Skeletal muscle satellite cell (primary cell): ENCODE data around the gene SAT1.

ENCODE experiments used
- H3K27me3 ChIP-seq: 2 replicates; pipeline ENCODE4 v1.7.0; 2013; ENCODE audit warnings: low read length; ENCODE audit not compliant: control insufficient read depth, insufficient read depth
- H3K36me3 ChIP-seq: 2 replicates; pipeline ENCODE4 v1.7.0; 2013; ENCODE audit warnings: mild to moderate bottlenecking, control low read depth, low read length; ENCODE audit not compliant: insufficient read depth
- H3K4me1 ChIP-seq: 2 replicates; pipeline ENCODE4 v1.7.0; 2013; ENCODE audit warnings: low read length; ENCODE audit not compliant: control insufficient read depth, insufficient read depth
- H3K4me2 ChIP-seq: 2 replicates; pipeline ENCODE4 v1.7.0; 2013; ENCODE audit warnings: mild to moderate bottlenecking, low read length
- H3K4me3 ChIP-seq: 2 replicates; pipeline ENCODE4 v1.7.0; 2013; ENCODE audit warnings: low read length
- H3K9ac ChIP-seq: 2 replicates; pipeline ENCODE4 v1.7.0; 2013; ENCODE audit warnings: mild to moderate bottlenecking, low read depth, low read length, moderate library complexity
- H3K9me3 ChIP-seq: replicated peaks from 2 replicates; pipeline ENCODE4 v1.7.0; 2013; ENCODE audit warnings: mild to moderate bottlenecking, control low read depth, low read length

SAT1 gene

DNA sequence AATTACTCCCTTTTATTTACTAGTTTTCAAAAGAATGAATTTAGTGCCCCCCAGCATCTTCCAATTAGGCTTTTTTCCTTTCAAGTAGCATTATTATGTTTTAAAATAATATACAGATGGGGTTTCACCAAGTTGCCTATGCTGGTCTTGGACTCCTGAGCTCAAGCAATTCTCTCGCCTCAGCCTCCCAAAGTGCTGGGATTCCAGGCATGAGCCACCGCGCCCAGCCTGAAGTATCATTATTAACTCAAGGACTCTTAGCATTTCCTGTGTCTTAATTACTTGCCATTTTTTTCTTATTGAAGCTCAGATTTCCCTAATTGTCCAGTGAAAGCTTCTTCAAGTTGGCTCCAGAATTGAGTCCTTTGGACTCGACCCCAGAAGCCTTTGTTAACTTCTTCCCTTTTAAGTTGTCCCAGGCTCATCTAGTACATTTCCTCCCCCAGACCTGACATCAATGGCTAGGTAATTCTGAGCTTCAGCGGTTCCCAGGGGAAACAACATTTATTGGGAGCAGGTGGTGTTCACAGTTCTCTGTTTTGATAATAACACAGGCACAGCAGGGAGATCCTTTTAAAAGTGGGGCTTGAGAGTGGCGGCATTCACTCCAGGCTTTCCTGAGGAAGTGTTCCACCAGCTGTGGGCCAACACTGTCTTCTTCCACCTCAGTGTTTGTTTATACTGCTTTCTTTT is 10.0 kb downstream of the SAT1 start:
- Histone ChIP-seq H3K4me1 (no peaks in the 10 kb centered on the region), H3K27me3 (no peaks in the 10 kb centered on the region), H3K9ac (no peak overlapping the region), H3K36me3 (no peaks in the 10 kb centered on the region), H3K4me2 (no peak overlapping the region), H3K9me3 (no peaks in the 10 kb centered on the region), H3K4me3 (no peak overlapping the region)

DNA sequence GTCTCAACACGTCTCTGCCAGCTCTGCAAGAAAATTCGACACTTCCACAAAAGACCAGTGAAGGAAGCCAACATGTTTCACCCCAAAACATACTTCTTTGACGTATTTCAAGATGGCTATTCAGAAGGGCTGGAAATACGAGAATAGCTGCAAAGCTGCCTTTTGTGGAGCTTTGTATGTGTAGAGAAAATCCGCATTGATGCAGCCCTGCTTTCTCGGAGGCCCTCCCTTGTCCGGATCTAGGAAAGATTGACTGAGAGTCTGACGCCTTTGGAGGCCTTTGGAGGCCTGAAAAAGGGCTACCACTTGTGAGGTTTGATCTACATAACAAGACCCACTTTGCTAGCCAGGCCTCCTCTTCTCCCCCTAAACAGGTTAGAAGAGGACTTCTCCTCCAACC is 12.2 kb downstream of the SAT1 start:
- Histone ChIP-seq H3K36me3 (no peaks in the 10 kb centered on the region), H3K4me3 (no peak overlapping the region), H3K4me1 (no peaks in the 10 kb centered on the region), H3K9me3 (no peaks in the 10 kb centered on the region), H3K9ac (no peak overlapping the region), H3K27me3 (no peaks in the 10 kb centered on the region), H3K4me2 (no peak overlapping the region)

DNA sequence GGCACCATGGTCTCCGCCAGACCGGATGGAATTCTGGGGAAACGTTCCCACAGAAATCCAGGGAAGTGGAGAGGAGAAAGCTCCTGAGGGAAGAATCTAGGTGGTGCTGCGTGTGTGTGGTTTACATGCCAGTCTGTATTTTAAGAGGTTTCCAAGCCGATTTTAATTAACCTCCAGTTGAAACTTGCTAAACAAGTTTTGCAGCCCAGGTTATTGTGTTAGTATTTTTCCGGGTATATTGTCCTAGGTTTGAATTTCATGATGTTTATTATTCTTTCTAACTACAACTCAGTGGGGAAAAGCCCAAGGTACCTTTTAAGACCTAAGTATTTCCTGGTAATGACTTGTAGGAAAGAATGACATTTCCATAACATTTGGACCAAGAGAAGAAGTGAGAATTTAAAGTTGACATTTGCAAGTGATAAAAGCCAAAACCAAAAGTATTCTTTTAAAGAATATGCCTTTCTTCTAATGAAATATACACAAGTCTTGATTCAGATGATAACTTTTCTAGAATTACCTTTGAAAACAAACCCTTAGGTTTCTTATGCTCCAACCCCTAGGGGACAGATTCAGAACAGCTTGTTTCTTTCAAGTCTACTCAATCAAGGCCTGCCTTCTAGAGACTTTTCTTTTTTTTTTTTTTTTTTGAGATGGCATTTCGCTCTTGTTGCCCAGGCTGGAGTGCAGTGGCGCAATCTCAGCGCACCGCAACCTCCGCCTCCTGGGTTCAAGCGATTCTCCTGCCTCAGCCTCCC is 14.6 kb downstream of the SAT1 start:
- Histone ChIP-seq H3K4me2 (no peak overlapping the region), H3K4me3 (no peak overlapping the region), H3K4me1 (no peaks in the 10 kb centered on the region), H3K9me3 (no peaks in the 10 kb centered on the region), H3K9ac (no peak overlapping the region), H3K36me3 (no peaks in the 10 kb centered on the region), H3K27me3 (no peaks in the 10 kb centered on the region)

DNA sequence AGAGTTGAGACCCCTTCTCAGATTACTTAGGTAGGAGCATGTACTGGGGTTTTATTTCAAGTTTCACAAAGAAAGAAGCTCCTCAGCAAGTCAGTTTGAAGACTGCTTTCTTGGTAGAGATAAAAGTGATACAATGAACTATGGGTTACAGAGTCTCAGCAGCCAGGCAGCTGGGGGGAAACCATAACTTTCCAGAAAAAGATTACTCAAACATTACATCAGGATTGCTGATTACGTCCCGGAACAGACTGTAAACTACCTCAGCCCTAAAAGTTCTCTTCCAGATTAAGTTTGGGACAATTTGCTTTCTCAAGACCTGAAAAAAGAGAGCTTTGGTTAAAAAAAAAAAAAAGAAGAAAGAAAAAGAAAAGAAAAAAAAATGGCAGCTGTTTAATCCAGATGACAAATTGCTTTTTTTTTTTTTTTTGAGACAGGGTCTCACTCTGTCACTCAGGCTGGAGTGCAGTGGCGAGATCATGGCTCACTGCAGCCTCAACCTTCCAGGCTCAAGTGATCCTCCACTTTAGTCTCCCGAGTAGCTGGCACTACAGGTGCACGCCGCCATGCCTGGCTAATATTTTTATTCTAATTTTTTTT is 16.6 kb downstream of the SAT1 start:
- Histone ChIP-seq H3K9me3 (no peaks in the 10 kb centered on the region), H3K4me1 (peaks cover 14% of the 10 kb centered on the region), H3K4me3 (no peak overlapping the region), H3K27me3 (no peaks in the 10 kb centered on the region), H3K9ac (no peak overlapping the region), H3K4me2 (no peak overlapping the region), H3K36me3 (no peaks in the 10 kb centered on the region)

DNA sequence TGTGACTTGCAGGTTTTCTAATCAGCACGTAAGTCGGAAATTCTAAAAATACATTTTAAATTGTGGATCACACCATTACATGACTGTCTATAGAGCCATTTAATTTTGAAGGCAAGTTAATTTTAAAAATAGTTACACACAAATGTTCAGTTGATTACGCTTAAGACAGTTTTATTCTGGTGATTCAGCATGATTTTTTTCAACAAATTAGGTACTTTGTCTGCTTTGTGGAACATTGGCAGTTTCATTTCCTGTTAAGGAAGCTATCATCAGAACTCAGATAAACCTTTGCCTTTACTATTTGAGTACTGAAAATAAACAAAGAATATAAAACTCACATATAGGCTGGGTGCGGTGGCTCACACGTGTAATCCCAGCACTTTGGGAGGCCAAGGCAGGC is 19.5 kb downstream of the SAT1 start:
- no peaks in the 10 kb centered on the region for H3K27me3 ChIP-seq

DNA sequence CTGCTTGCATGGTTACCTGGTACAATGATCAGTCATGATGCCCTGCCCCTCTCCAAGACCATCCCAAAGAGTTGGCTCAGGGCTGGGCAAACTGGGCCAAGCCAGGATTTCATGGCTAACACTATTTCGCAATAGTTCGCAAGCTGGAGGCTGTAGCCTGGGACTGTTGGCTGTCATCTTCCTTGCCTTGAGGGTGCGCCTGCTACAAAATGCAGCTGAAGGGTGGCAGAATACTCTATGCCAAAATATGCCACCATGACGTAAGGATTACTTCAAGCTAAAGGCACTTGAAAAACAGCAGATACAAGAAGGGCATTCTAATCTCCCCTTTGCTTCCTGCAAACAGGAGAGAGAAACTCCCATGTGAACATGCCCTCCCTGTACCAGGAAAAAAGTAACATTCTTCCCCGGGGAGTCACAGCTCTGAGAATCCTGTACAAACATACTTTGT is 21.0 kb downstream of the SAT1 start:
- peak overlapping the region; percentile 64 for H3K9ac ChIP-seq
- H3K4me1 ChIP-seq: peaks cover 24% of the 10 kb centered on the region
- H3K4me2 ChIP-seq: peak overlapping the region; percentile 69
- H3K36me3 ChIP-seq: no peaks in the 10 kb centered on the region
- no peaks in the 10 kb centered on the region for H3K9me3 ChIP-seq
- peak overlapping the region; percentile 45 for H3K4me3 ChIP-seq
- H3K27me3 ChIP-seq: no peaks in the 10 kb centered on the region

More for the DNA sequence above, 19.5 kb downstream of the SAT1 start:
- H3K4me1 ChIP-seq: peaks cover 20% of the 10 kb centered on the region
- no peak overlapping the region for H3K9ac ChIP-seq
- no peak overlapping the region for H3K4me2 ChIP-seq
- H3K4me3 ChIP-seq: no peak overlapping the region
- H3K36me3 ChIP-seq: no peaks in the 10 kb centered on the region
- no peaks in the 10 kb centered on the region for H3K9me3 ChIP-seq

DNA sequence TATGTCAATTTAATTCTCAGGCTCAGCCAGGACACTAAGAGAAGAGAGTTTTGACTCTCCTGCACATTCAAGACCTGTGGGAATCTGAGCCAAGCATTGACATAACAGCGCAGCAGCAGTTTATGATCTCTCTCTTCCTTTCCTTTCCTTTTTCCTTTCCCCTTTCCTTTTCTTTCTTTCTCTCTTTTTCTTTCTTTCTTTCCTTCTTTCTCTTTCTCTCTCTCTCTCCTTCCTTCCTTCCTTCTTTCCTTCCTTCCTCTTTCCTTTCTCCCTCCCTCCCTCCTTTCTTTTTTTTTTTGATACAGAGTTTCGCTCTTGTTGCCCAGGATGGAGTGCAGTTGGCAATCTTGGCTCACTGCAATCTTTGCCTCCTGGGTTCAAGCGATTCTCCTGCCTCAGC is 21.6 kb downstream of the SAT1 start:
- Histone ChIP-seq H3K9ac (peak overlapping the region; percentile 64), H3K4me2 (peak overlapping the region; percentile 69), H3K4me1 (peaks cover 24% of the 10 kb centered on the region), H3K36me3 (no peaks in the 10 kb centered on the region), H3K27me3 (no peaks in the 10 kb centered on the region), H3K9me3 (no peaks in the 10 kb centered on the region), H3K4me3 (peak overlapping the region; percentile 45)

DNA sequence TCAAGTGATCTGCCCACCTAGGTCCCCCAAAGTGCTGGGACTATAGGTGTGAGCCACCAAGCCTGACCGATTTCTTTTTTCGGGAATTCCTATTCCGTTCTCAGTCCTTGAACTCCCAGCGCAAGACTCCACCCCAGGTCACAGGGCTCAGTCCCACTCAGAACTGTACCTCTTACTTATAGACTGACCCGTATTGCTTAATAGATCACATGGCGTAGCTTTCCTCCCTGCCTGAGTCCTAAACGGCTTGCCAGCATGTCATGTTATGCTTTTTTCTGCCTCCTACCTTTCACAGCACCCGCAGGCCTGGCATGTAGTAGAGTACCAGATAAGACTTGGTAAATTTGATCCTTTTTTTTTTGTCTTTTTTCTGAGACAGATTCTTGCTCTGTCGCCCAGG is 22.4 kb downstream of the SAT1 start:
- Histone ChIP-seq H3K4me1 (peaks cover 24% of the 10 kb centered on the region), H3K4me3 (no peak overlapping the region), H3K9me3 (no peaks in the 10 kb centered on the region), H3K27me3 (no peaks in the 10 kb centered on the region), H3K36me3 (no peaks in the 10 kb centered on the region), H3K9ac (no peak overlapping the region), H3K4me2 (no peak overlapping the region)

DNA sequence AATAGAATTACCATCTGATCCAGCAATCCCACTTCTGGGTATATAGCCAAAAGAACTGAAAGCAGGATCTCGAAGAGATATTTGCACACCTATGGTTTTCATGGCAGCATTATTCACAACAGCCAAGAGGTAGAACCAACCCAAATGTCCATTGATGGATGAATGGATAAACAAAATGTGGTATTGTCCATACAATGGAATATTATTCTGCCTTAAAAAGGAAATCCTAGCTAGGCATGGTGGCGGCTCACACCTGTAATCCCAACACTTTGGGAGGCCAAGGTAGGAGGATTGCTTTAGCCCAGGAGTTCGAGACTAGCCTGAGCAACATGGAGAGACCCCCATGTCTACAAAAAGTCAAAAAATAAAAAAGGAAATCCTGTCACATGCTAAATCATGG is 27.3 kb downstream of the SAT1 start:
- Histone ChIP-seq H3K4me2 (no peak overlapping the region), H3K9me3 (no peaks in the 10 kb centered on the region), H3K27me3 (no peaks in the 10 kb centered on the region), H3K4me3 (no peak overlapping the region), H3K9ac (no peak overlapping the region), H3K4me1 (peaks cover 10% of the 10 kb centered on the region), H3K36me3 (no peaks in the 10 kb centered on the region)

DNA sequence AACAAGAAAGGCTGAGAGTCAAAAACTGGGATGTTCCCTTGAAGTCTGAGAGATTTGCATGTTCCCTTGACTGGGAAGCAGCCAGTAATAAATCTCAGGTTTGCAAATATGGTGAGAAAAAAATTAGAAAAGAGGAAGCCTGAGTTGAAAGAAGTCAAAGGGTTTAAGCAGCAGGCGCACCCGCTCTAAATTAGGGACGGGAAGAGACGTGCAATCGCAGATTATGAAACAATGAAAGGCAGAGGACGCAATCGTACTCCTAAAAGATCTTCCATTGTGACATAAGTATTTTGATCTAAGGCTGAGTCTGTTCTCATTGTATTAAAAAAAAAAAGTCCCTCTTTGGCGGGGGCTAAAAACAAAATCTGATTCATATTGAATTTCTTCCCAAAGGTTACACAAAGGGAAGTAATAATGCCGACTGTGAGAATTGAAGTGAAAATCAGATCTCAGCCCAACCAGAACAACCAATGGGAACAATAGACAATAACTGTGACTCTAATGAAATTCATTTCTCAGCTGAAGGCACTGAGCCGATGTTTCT is 28.2 kb downstream of the SAT1 start:
- Histone ChIP-seq H3K27me3 (no peaks in the 10 kb centered on the region), H3K4me1 (peaks cover 10% of the 10 kb centered on the region), H3K4me2 (no peak overlapping the region), H3K4me3 (no peak overlapping the region), H3K9ac (no peak overlapping the region), H3K36me3 (no peaks in the 10 kb centered on the region), H3K9me3 (no peaks in the 10 kb centered on the region)

DNA sequence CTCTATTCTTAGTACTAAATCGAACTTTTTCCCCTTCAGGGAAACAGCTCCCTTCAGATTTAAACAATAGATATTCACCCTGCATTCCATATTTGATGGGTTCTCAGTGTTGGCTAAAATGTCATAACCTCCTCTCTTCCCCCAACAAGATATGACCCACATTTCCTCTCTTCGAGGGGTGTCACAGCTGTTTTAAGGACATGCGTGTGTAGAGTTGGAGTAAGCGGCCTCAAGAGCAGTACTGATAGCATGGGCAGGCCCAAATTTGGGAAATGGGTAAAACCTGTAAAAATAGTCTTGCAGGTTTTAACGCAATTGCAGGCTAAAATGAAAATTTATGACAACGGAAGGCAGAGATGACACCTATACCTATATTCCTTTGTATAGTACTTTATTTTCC is 28.7 kb downstream of the SAT1 start:
- Histone ChIP-seq H3K9me3 (no peaks in the 10 kb centered on the region), H3K4me2 (no peak overlapping the region), H3K4me3 (no peak overlapping the region), H3K4me1 (peaks cover 10% of the 10 kb centered on the region), H3K27me3 (no peaks in the 10 kb centered on the region), H3K36me3 (no peaks in the 10 kb centered on the region), H3K9ac (no peak overlapping the region)
